Measurements from ENCODE around the gene DPRX.
A peak's percentile ranks its signal among the peaks of the same experiment; 100 is the strongest.

DPRX gene

DNA sequence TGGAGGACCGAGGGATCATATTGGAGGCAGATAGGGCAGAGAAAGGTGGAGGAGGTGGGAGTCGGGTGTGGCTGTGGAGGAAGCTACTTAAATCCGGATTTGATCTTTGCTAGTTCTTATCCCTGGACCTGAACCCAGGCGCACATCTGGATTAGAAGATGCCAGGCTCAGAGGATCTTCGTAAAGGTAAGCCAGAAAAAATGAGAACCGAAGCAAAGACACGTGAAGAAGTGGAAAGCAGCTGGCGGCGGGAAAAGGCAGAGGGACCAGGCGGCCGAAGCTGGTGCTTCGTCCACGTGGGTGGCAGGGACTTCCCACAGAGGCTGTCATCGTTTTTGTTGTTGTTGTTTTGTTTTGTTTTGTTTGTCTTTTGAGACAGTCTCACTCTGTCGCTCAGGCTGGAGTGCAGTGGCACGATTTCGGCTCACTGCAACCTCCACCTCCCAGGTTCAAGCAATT is at the start of gene DPRX:
TSS of gene DPRX (plus strand) at position 51 of the 459 bp plus-strand sequence. CDS start at position 159, 108 bp downstream.
- DNase-seq, result no peak

GRCh38 chr19:53583181-53583580 is 48.6 kb upstream of the DPRX start:
- no peak for DNase-seq

GRCh38 chr19:53586277-53586691 is 45.5 kb upstream of the DPRX start:
- no peak for DNase-seq

DNA sequence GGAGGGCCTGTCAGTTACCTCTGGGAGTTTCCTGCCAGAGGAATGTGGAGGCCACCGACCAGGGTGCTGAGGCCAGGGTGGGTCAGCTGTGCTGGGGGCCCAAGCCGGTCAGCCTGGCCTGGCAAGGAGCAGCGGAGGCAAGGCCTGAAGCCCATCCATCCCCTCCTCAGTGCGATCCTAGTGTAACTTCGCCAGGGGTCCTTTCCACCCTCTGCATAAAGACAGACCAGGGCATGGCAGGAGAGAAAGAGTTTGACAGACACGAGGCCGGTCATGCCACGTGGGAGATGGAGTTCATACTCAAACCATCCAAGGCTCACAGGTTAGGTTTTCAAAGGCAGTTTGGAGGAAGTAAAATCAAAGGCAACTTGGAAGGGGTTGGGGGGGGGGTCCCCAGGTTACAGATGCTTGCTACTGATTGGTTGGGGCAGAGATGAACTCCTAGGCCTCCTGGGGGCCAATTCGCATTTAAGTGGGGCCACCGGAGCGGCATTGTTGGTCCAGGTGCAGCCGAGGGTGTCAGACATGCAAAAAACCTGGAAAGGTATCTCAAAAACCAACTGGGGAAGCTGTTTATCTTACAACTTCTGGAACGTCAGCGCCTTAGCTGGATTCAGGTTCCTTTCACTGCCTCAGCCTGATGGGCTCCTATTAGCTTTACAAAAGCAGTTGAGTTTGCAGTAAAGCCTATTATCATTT is 36.8 kb upstream of the DPRX start:
- no peak for DNase-seq

- no peak for DNase-seq
Observed at GRCh38 chr19:53595510-53595867, 36.3 kb upstream of the DPRX start.

GRCh38 chr19:53596056-53596455 is 35.7 kb upstream of the DPRX start:
- DNase-seq, result no peak

DNA sequence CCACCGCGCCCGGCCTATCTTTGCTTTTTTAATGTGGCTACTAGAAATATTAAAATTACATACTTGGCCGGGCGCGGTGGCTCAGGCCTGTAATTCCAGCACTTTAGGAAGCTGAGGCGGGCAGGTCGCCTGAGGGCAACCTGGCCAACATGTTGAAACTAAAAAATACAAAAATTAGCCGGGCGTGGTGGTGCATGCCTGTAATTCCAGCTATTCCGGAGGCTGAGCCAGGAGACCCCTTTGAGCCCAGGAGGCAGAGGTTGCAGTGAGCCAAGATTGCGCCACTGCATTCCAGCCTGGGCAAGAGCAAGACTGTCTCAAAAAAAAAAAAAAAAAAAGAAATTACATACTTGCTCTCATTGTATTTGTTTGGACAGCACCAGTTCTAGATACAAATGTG is 34.8 kb upstream of the DPRX start:
- no peak for DNase-seq

GRCh38 chr19:53598361-53598760 is 33.4 kb upstream of the DPRX start:
- no peak for DNase-seq

GRCh38 chr19:53600217-53600616 is 31.6 kb upstream of the DPRX start:
- no peak for DNase-seq

DNA sequence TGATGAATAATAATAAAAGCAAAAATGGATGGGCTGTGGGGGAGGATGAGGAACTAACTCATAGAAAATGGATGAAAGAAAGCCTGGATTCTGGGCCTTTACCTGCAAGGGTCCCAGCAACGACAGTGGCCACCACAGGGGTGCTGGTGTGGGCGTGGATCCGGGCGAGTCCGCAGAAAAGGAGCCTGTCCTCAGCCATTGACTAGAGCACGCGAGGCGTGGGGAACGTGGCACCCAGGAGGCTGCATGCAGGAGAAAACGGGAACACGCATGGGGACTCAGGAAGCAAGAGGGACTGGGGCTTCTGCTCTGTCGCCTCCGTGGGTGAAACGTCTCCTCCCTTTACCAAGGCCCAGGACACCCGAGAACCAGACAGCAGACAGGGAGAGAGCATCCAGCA is 25.8 kb upstream of the DPRX start:
- no peak for DNase-seq

GRCh38 chr19:53608381-53608780 is 23.4 kb upstream of the DPRX start:
- no peak for DNase-seq

GRCh38 chr19:53612762-53613526 is 18.9 kb upstream of the DPRX start:
- DNase-seq, result no peak

- peak; percentile 21 to 41 (median 40) for DNase-seq
Observed at GRCh38 chr19:53621885-53622740, 9.7 kb upstream of the DPRX start.

DNA sequence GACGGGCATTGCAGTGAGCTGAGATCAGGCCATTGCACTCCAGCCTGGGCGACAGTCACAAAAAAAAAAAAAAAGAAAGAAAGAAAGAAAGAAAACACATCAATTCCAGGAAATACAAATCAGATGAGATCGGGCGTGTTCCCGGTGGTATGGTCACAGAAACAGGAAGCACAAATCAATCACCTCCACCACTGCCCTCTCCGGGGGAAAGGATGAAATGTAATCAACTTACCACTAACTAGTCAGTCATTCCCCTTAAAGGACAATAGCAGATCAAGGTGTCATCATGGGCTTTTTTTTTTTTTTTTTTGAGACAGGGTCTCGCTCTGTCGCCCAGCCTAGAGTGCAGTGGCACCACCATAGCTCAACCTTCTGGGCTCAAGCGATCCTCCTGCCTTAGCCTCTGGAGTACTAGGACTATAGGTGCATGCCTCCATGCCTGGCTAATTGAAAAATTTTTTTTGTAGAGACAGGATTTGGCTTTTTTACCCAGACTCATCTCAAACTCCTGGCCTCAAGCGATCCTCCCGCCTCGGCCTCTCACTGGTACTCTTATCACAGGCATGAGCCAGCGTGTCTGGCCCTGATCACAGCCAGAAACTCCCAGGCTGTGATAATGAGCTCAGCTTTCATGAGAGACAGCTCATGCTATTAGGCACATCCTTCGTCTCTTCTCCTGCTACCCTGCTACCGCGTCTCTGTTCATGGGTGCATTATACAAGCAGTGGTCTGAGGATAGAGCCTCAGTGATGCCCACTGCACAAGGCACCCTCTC is 6.8 kb upstream of the DPRX start:
- DNase-seq, result no peak

GRCh38 chr19:53626486-53626885 is 5.3 kb upstream of the DPRX start:
- no peak for DNase-seq

- DNase-seq, result no peak
Observed at GRCh38 chr19:53626976-53627375, 4.8 kb upstream of the DPRX start.

DNA sequence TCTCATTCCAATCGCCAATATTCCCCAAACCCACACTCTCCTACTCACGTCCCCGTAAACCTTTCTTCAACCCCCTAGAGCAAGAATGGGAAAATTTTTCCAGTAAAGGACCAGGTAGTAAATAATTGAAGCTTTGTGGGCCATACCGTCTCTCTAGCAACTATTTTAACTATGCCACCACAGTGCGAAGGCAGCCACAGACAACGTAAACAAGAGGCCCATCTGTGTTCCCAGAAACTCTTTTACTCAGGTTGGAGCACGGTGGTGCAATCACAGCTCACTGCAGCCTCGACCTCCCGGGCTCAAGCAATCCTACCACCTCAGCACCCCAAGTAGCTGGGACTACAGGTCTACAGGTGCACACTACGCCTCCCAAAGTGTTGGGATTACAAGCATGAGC is 3.0 kb downstream of the DPRX start:
- no peak for DNase-seq

GRCh38 chr19:53639471-53639870 is 7.7 kb downstream of the DPRX start:
- DNase-seq, result no peak

GRCh38 chr19:53642381-53643099 is 10.7 kb downstream of the DPRX start:
- no peak for DNase-seq

GRCh38 chr19:53644061-53644816 is 12.4 kb downstream of the DPRX start:
- no peak for DNase-seq

GRCh38 chr19:53646144-53646543 is 14.3 kb downstream of the DPRX start:
- no peak for DNase-seq

Measured in suppressor macrophage treated with lipopolysaccharide for 1 hour (primary cell).